DOHH2 (cell line): Measurements from ENCODE around the gene B4GALT3.
A peak's percentile ranks its signal among the peaks of the same experiment; 100 is the strongest.

Experiments
- H3F3A ChIP-seq: fragments of 200-600 bp; sonication (generic), shearing (Covaris generic); 2 replicates; pipeline ENCODE4 v1.6.0; 2016; ENCODE audit warnings: antibody characterized with exemption, mild to moderate bottlenecking; ENCODE audit not compliant: control insufficient read depth, insufficient read depth
- H3K27ac ChIP-seq: fragments of 200-600 bp; sonication (generic); 2 replicates; pipeline ENCODE4 v1.5.1; 2014; ENCODE audit warnings: low read depth, mild to moderate bottlenecking, low read length, moderate library complexity
- H3K27me3 ChIP-seq: fragments of 200-600 bp; sonication (generic); 2 replicates; pipeline ENCODE4 v1.6.1; 2014; ENCODE audit warnings: mild to moderate bottlenecking, low read length, mixed read lengths; ENCODE audit not compliant: control insufficient read depth
- H3K36me3 ChIP-seq: fragments of 200-600 bp; sonication (generic); 2 replicates; pipeline ENCODE4 v1.6.1; 2014; ENCODE audit warnings: mild to moderate bottlenecking, low read length, moderate library complexity, mixed read lengths; ENCODE audit not compliant: control insufficient read depth
- H3K4me1 ChIP-seq: fragments of 200-600 bp; sonication (generic); 2 replicates; pipeline ENCODE4 v1.6.1; 2014; ENCODE audit warnings: mild to moderate bottlenecking, low read length, mixed read lengths; ENCODE audit not compliant: control insufficient read depth
- H3K4me2 ChIP-seq: fragments of 200-600 bp; sonication (generic); 2 replicates; pipeline ENCODE4 v1.6.0; 2014; ENCODE audit warnings: mild to moderate bottlenecking, low read length, moderate library complexity
- H3K4me3 ChIP-seq: fragments of 200-600 bp; sonication (generic); 2 replicates; pipeline ENCODE4 v1.5.1; 2014; ENCODE audit warnings: mild to moderate bottlenecking, low read length, mixed read lengths
- H3K79me2 ChIP-seq: fragments of 200-600 bp; sonication (generic); 2 replicates; pipeline ENCODE4 v1.6.1; 2014; ENCODE audit warnings: mild to moderate bottlenecking, low read length, mixed read lengths; ENCODE audit not compliant: control insufficient read depth
- H3K9me2 ChIP-seq: fragments of 200-600 bp; sonication (generic); replicated peaks from 2 replicates; pipeline ENCODE4 v1.6.1; 2014; ENCODE audit warnings: mild to moderate bottlenecking, low read length, mixed read lengths; ENCODE audit not compliant: control insufficient read depth
- H3K9me3 ChIP-seq: fragments of 200-600 bp; sonication (generic); 2 replicates; pipeline ENCODE4 v1.6.1; 2014; ENCODE audit warnings: antibody characterized with exemption, low read length, mixed read lengths; ENCODE audit not compliant: control insufficient read depth, insufficient read depth
- H4K20me1 ChIP-seq: fragments of 200-600 bp; sonication (generic); 2 replicates; pipeline ENCODE4 v1.6.0; 2014; ENCODE audit warnings: low read depth, mild to moderate bottlenecking, antibody characterized with exemption, low read length, moderate library complexity; ENCODE audit not compliant: control insufficient read depth, insufficient read depth
- EZH2phosphoT487 ChIP-seq: fragments of 200-600 bp; sonication (generic); IDR thresholded peaks from 2 replicates; pipeline ENCODE4 v1.6.1; 2017; ENCODE audit warnings: borderline replicate concordance, mild to moderate bottlenecking, antibody characterized with exemption, low read length, moderate library complexity, mixed read lengths
- TF ChIP-seq, protein P1 (sequence below): fragments of 200-600 bp; sonication (generic); IDR thresholded peaks from one replicate; pipeline ENCODE4 v1.5.1; 2014; ENCODE audit warnings: antibody characterized with exemption, mild to moderate bottlenecking, low read depth, low read length; ENCODE audit not compliant: poor library complexity, severe bottlenecking

The B4GALT3 gene

DNA sequence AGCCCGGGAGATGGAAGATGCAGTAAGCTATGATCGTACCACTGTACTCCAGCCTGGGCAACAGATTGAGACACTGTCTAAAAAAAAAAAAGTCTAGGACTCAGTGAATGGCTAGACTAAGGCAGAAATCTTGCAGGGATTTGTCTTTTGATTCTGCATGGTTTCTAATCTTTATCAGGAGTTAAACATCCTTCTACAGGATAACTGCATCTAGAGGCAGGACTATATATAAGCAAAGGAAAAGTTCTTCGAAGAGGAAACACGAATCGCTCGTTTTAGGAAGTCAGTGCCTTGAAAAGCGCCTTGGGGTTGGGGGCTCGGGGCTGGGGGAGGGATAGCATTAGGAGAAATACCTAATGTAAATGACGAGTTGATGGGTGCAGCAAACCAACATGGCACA lies 24.1 kb downstream of the B4GALT3 start:
- TF ChIP-seq, protein P1, sequence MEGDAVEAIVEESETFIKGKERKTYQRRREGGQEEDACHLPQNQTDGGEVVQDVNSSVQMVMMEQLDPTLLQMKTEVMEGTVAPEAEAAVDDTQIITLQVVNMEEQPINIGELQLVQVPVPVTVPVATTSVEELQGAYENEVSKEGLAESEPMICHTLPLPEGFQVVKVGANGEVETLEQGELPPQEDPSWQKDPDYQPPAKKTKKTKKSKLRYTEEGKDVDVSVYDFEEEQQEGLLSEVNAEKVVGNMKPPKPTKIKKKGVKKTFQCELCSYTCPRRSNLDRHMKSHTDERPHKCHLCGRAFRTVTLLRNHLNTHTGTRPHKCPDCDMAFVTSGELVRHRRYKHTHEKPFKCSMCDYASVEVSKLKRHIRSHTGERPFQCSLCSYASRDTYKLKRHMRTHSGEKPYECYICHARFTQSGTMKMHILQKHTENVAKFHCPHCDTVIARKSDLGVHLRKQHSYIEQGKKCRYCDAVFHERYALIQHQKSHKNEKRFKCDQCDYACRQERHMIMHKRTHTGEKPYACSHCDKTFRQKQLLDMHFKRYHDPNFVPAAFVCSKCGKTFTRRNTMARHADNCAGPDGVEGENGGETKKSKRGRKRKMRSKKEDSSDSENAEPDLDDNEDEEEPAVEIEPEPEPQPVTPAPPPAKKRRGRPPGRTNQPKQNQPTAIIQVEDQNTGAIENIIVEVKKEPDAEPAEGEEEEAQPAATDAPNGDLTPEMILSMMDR = no peak
- TF ChIP-seq EZH2phosphoT487 = no peak
- Histone ChIP-seq H3K27me3 (no peaks in the 10 kb centered on the region), H3K27ac (peak overlapping the region; percentile 77), H3K79me2 (peaks cover 19% of the 10 kb centered on the region), H3K4me3 (peak overlapping the region; percentile 75), H3K4me2 (peak overlapping the region; percentile 77), H4K20me1 (no peaks in the 10 kb centered on the region), H3K9me2 (no peaks in the 10 kb centered on the region), H3K36me3 (peaks cover 22% of the 10 kb centered on the region), H3K4me1 (peaks cover 14% of the 10 kb centered on the region), H3K9me3 (no peaks in the 10 kb centered on the region), H3F3A (peaks cover 11% of the 10 kb centered on the region)

DNA sequence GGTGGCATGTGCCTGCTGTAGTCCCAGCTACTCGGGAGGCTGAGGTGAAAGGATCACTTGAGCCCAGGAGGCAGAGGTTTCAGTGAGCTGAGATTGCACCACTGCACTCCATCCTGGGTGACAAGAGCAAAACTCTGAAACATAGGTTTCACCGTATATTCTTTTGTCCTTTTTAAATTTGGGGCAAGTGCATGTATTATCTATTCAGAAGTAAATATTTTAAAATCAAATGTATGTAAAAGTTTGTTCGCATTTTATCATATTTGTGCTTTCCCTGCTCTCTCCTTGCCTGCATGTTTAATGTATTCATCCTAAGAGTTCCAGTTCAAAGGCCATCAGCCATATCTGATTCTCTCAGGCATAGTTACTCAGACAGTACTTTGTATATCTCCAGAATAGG lies 31.5 kb downstream of the B4GALT3 start:
- no peaks in the 10 kb centered on the region for H3K27me3 ChIP-seq
- TF ChIP-seq, protein P1 = no peak
- no peak for TF ChIP-seq EZH2phosphoT487
- no peak overlapping the region for H3K4me3 ChIP-seq
- H3K4me2 ChIP-seq = no peak overlapping the region
- no peaks in the 10 kb centered on the region for H3F3A ChIP-seq
- no peaks in the 10 kb centered on the region for H3K9me3 ChIP-seq
- no peaks in the 10 kb centered on the region for H4K20me1 ChIP-seq
- H3K79me2 ChIP-seq = no peaks in the 10 kb centered on the region
- H3K9me2 ChIP-seq = no peaks in the 10 kb centered on the region
- H3K4me1 ChIP-seq = no peaks in the 10 kb centered on the region
- H3K27ac ChIP-seq = no peak overlapping the region
- no peaks in the 10 kb centered on the region for H3K36me3 ChIP-seq

DNA sequence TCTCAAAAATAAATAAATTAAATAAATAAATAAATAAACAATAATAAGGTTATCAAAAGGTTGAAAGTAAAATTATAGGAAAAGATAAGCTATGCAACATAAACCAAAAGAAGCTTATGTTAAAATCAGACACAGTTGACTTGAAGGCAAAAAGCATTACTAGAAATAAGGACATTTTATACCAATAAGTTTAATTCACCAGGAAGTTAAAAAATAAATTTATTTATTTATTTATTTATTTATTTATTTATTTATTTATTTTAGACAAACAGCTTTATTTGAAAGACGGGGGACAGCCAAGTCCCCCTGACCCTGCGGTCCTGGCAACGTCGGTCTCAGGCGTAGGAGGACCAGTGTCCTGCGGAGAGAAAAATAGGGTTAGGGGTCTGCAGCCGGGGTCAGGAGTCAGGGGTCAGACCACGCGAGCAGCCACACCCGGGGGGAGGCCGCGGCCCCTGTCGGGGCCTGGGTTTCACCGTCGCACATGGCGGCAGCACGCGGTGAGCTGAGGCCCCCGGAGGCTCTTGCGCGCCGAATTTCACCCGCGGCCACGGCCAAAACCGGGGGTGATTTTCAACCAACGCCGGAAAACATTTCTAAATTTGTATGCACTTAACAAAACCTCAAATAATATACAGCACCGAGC lies 36.4 kb downstream of the B4GALT3 start:
- Histone ChIP-seq H3K4me3 (no peak overlapping the region), H3F3A (peaks cover 9% of the 10 kb centered on the region; the same call in 1 of the 2 replicates), H3K27ac (no peak overlapping the region), H3K36me3 (no peaks in the 10 kb centered on the region), H3K4me1 (no peaks in the 10 kb centered on the region), H3K9me2 (no peaks in the 10 kb centered on the region), H3K9me3 (no peaks in the 10 kb centered on the region), H3K4me2 (no peak overlapping the region), H4K20me1 (no peaks in the 10 kb centered on the region), H3K27me3 (no peaks in the 10 kb centered on the region), H3K79me2 (no peaks in the 10 kb centered on the region)
- TF ChIP-seq, protein P1 = no peak
- no peak for TF ChIP-seq EZH2phosphoT487
